ENCODE results near the gene AMMECR1L.

GRCh38 chr2:127906206-127906926, 20.6 kb upstream of the AMMECR1L start:
- TF ChIP-seq EZH2 (IDR thresholded peaks at IDR 0.05; ENCODE audit: insufficient read depth, poor library complexity, severe bottlenecking) (no peak), EZH2phosphoT487 (IDR thresholded peaks at IDR 0.05; ENCODE audit: insufficient read depth, low read depth) (no peak)

Measured in GM23248 (cell line).